Natural killer cell treated with Interleukin-12 subunit alpha and Interleukin-12 subunit beta and Interleukin-15 and Interleukin-18, amount 100 ng/mL, for 72 hours (primary cell): ENCODE data around the gene HDAC9. TPM values are rescaled to one million over a fixed set of nuclear protein-coding genes. Genes with fewer than 3 reads are reported as not detected.

Experiments used
- ATAC-seq, 2 donors: fragments of 150-1000 bp; cut with Tn5 transposase in 1 of 2; sonication (Bioruptor Pico), chemical (Tn5 transposase) in 1 of 2; 2 replicates each; pipeline ENCODE4 v1.10.0; 2021
- DNase-seq: peaks from one replicate; pipeline ENCODE4 v3.0.0; 2022; ENCODE audit warnings: low spot score
- H3K27ac Mint-ChIP-seq, 2 donors: 1 replicate in 1 of 2; 2 replicates in 1 of 2; pipeline ENCODE4 v1.8.0; 2022; ENCODE audit warnings: mixed read lengths in 2 of 2, mild to moderate bottlenecking in 1 of 2, moderate library complexity in 1 of 2
- H3K27me3 Mint-ChIP-seq, 2 donors: 1 replicate in 1 of 2; 2 replicates in 1 of 2; pipeline ENCODE4 v1.8.0; 2022; ENCODE audit warnings: mixed read lengths in 2 of 2
- H3K36me3 Mint-ChIP-seq: one replicate; pipeline ENCODE4 v1.8.0; 2022; ENCODE audit warnings: mixed read lengths
- H3K4me1 Mint-ChIP-seq, 2 donors: 1 replicate in 1 of 2; 2 replicates in 1 of 2; pipeline ENCODE4 v1.8.0; 2022; ENCODE audit warnings: low read depth in 2 of 2, mixed read lengths in 2 of 2, mild to moderate bottlenecking in 1 of 2
- H3K4me3 Mint-ChIP-seq: one replicate; pipeline ENCODE4 v1.8.0; 2022; ENCODE audit warnings: mixed read lengths
- H3K9me3 Mint-ChIP-seq: 2 replicates; pipeline ENCODE4 v1.8.0; 2022; ENCODE audit warnings: mixed read lengths
- total RNA-seq, 2 donors: library from RNA; stranded (reverse); gene quantifications; one replicate each; pipeline ENCODE4 v1.2.3, GENCODE V29; 2022

HDAC9 gene
- total RNA-seq, 2 donors from 2014 or later: 9.9 to 15.0 TPM

DNA sequence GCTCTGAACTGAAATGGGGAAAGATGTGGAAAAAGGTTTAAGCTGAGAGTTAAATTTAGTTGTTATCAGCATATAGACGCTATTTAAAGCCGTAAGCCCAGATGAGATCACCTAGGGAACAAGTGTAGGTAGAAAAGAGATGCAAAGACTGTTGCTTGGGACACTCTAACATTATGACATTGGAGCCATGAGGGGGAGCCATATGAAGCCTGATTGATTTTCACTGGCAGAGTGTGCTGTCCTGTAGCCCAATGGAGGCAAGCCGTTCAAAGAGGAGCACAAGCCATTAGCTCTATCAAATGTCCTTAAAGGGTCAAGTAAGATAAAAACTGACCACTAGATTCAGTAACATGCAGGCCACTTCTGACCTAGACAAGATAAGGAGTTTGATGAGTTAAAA lies 398.6 kb downstream of the HDAC9 start:
- Mint-ChIP-seq H3K4me1 (no peaks in the 10 kb centered on the region), H3K27me3 (no peaks in the 10 kb centered on the region), H3K4me3 (no peak overlapping the region), H3K27ac (no peak overlapping the region), H3K9me3 (peaks cover under 1% of the 10 kb centered on the region), H3K36me3 (no peaks in the 10 kb centered on the region)
- ATAC-seq (no peak), DNase-seq (no peak)

- Mint-ChIP-seq H3K9me3 (no peaks in the 10 kb centered on the region), H3K36me3 (no peaks in the 10 kb centered on the region), H3K27ac (no peak overlapping the region), H3K4me1 (no peaks in the 10 kb centered on the region), H3K27me3 (no peaks in the 10 kb centered on the region), H3K4me3 (no peak overlapping the region)
- ATAC-seq: no peak
- no peak for DNase-seq
These were observed 399.9 kb downstream of the HDAC9 start for GRCh38 chr7:18895456-18895855.

DNA sequence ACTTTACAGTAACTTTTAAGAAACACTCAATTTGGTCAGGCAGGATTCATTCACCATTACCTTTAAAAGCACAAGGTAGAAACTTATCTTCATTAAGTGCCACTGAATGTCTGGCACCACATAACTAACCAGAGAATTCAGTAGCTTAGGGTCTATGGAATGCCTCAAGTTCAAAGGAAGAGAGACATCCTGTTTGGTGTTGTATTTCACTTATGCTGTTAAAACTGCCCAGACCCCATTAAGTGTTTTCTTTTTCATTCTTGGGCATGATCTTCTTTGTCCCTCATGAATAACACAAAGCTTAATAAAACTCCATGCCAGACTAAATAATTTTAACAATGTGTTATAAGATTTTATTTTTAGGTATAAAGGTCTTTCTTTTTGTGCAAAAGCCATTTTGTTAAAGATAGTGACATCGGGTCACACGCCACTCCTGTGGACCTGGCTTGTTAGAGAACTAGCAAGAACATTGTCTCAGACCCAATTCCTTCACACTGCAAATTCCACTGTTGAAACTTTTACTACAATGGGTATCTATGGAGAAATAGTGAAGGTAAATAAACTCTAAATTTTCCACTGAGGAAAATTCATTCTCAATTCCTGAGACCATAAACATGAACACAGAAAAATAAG lies 400.9 kb downstream of the HDAC9 start:
- no peak overlapping the region for H3K4me3 Mint-ChIP-seq
- no peaks in the 10 kb centered on the region for H3K9me3 Mint-ChIP-seq
- ATAC-seq: no peak
- H3K27me3 Mint-ChIP-seq: no peaks in the 10 kb centered on the region
- no peak overlapping the region for H3K27ac Mint-ChIP-seq
- no peak for DNase-seq
- no peaks in the 10 kb centered on the region for H3K36me3 Mint-ChIP-seq
- no peaks in the 10 kb centered on the region for H3K4me1 Mint-ChIP-seq

- Mint-ChIP-seq H3K4me1 (no peaks in the 10 kb centered on the region), H3K27me3 (no peaks in the 10 kb centered on the region), H3K9me3 (peaks cover 3% of the 10 kb centered on the region), H3K27ac (no peak overlapping the region), H3K36me3 (no peaks in the 10 kb centered on the region), H3K4me3 (no peak overlapping the region)
- no peak for DNase-seq
- no peak for ATAC-seq
These were observed 404.7 kb downstream of the HDAC9 start for GRCh38 chr7:18900236-18900635.

GRCh38 chr7:18900803-18901202 lies 405.3 kb downstream of the HDAC9 start:
- ATAC-seq (no peak), DNase-seq (no peak)
- no peaks in the 10 kb centered on the region for H3K27me3 Mint-ChIP-seq
- H3K4me3 Mint-ChIP-seq: no peak overlapping the region
- H3K9me3 Mint-ChIP-seq: peaks cover 5% of the 10 kb centered on the region
- H3K36me3 Mint-ChIP-seq: no peaks in the 10 kb centered on the region
- no peak overlapping the region for H3K27ac Mint-ChIP-seq
- H3K4me1 Mint-ChIP-seq: no peaks in the 10 kb centered on the region

GRCh38 chr7:18901351-18901750 lies 405.8 kb downstream of the HDAC9 start:
- Mint-ChIP-seq H3K9me3 (peaks cover 8% of the 10 kb centered on the region), H3K36me3 (no peaks in the 10 kb centered on the region), H3K27ac (no peak overlapping the region), H3K4me1 (no peaks in the 10 kb centered on the region), H3K27me3 (no peaks in the 10 kb centered on the region), H3K4me3 (no peak overlapping the region)
- no peak for ATAC-seq
- DNase-seq: no peak

DNA sequence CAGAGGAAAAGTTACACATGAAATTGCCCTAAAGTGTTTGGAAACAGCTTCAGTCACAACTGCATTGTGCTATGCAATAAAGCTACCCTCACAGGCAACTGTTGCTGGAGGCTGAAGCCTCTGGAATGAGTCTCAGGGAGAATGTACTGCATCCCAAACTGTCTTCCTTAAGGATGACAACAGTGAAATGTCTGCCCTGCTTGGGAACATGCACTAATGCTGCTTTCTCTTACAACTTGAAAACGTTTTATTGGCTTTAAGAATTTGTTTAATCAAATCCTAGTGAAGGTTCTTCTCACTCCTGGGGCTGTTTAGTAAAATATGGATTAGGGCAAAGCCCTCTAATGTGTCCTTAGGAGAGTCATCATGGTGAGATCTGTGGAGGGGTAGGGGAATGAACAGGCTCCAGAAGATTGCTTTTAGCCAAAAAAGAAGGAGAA lies 406.5 kb downstream of the HDAC9 start:
- ATAC-seq: no peak
- Mint-ChIP-seq H3K4me3 (no peak overlapping the region), H3K27me3 (no peaks in the 10 kb centered on the region), H3K36me3 (no peaks in the 10 kb centered on the region), H3K4me1 (no peaks in the 10 kb centered on the region), H3K9me3 (peaks cover 8% of the 10 kb centered on the region), H3K27ac (no peak overlapping the region)
- DNase-seq: no peak

DNA sequence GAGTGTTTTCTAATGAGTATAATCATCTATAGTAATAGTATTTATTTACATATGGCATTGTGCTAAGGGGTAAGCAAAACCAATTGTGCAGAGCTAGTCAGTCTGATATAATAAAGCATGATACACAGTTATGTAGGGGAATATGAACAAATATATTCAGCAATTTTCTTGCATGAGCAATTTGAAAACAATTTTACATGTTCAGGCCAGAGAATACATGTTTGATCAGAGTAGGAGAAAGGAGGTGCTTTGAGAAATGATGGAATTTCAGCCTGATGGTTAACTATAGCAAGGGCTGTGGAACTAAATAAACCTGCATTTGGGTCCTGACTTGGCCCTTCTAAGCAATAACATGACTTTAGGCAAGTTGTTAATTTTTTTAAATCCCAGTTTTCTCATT lies 407.3 kb downstream of the HDAC9 start:
- H3K36me3 Mint-ChIP-seq: no peaks in the 10 kb centered on the region
- peaks cover 8% of the 10 kb centered on the region for H3K9me3 Mint-ChIP-seq
- H3K27ac Mint-ChIP-seq: no peak overlapping the region
- no peak overlapping the region for H3K4me3 Mint-ChIP-seq
- no peaks in the 10 kb centered on the region for H3K27me3 Mint-ChIP-seq
- no peaks in the 10 kb centered on the region for H3K4me1 Mint-ChIP-seq
- ATAC-seq: no peak
- no peak for DNase-seq

DNA sequence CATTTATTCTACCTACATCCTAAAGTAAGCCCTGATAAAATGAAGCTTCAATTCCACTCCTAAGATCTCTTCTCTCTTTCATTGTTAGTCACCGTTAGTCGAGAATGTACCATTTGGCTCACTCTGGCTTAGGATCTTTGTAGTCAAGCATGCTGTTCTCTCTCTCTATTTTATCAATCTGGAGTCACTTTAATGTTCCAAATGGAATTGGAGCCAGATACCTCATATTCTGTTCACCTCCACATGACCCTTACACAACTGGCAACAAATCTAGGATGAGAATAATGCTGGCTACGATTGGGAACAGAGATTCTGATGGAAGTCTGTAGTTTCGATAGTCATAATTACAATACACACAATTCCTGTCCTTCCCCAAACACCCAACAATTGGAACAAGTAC lies 408.1 kb downstream of the HDAC9 start:
- no peaks in the 10 kb centered on the region for H3K27me3 Mint-ChIP-seq
- no peak overlapping the region for H3K4me3 Mint-ChIP-seq
- H3K27ac Mint-ChIP-seq: no peak overlapping the region
- H3K9me3 Mint-ChIP-seq: peaks cover 10% of the 10 kb centered on the region
- ATAC-seq (no peak), DNase-seq (no peak)
- H3K4me1 Mint-ChIP-seq: no peaks in the 10 kb centered on the region
- H3K36me3 Mint-ChIP-seq: no peaks in the 10 kb centered on the region

- no peak for ATAC-seq
- Mint-ChIP-seq H3K27ac (no peak overlapping the region), H3K9me3 (peaks cover 17% of the 10 kb centered on the region), H3K4me3 (no peak overlapping the region), H3K4me1 (no peaks in the 10 kb centered on the region), H3K27me3 (no peaks in the 10 kb centered on the region), H3K36me3 (no peaks in the 10 kb centered on the region)
- no peak for DNase-seq
These were observed 409.9 kb downstream of the HDAC9 start for GRCh38 chr7:18905316-18905943.

DNA sequence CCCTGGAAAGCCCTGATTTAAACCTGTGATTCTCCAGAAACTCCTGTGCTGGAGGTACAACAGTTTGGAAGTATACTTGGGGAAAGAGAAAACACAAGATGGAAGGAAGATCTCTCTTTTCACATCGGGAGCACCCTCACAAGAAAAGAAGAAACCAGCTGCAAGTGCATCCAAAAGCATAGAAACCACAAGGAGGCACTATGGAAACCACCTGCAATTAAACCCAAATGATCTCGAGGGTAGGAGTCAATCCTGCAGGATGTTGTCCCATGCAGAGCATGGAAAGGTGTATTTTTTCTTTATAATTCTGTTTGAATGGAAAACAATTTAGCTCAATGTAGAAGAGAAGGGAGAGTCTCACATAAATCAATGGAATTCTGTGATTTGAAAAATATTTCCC lies 411.4 kb downstream of the HDAC9 start:
- no peaks in the 10 kb centered on the region for H3K27me3 Mint-ChIP-seq
- H3K27ac Mint-ChIP-seq: no peak overlapping the region
- no peaks in the 10 kb centered on the region for H3K4me1 Mint-ChIP-seq
- ATAC-seq: no peak
- peaks cover 21% of the 10 kb centered on the region for H3K9me3 Mint-ChIP-seq
- no peak for DNase-seq
- no peaks in the 10 kb centered on the region for H3K36me3 Mint-ChIP-seq
- H3K4me3 Mint-ChIP-seq: no peak overlapping the region

GRCh38 chr7:18913106-18913505 lies 417.6 kb downstream of the HDAC9 start:
- peaks cover 19% of the 10 kb centered on the region for H3K9me3 Mint-ChIP-seq
- H3K4me1 Mint-ChIP-seq: no peaks in the 10 kb centered on the region
- no peak for DNase-seq
- no peak overlapping the region for H3K4me3 Mint-ChIP-seq
- no peaks in the 10 kb centered on the region for H3K27me3 Mint-ChIP-seq
- no peak overlapping the region for H3K27ac Mint-ChIP-seq
- no peak for ATAC-seq
- H3K36me3 Mint-ChIP-seq: no peaks in the 10 kb centered on the region

DNA sequence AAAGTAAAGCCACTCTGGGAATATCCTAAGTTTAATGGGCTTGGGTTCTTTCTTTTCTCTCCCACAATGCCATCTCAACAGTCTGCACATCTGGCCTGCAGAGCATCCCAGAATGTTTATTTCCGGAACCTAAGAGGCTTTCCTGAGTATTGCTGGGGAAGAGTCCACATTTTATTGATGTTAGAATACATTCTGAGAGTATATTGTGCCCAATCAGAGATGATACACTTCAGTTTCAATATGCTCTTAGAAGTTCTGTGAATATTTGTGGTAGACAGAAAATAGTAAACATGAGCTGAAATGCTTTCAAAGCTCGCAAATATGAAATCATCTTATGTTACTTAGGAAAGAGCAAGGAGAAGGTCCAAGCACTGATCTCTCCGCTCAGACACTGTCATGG lies 421.3 kb downstream of the HDAC9 start:
- Mint-ChIP-seq H3K9me3 (peaks cover 10% of the 10 kb centered on the region), H3K27ac (no peak overlapping the region), H3K4me3 (no peak overlapping the region), H3K27me3 (no peaks in the 10 kb centered on the region), H3K4me1 (no peaks in the 10 kb centered on the region), H3K36me3 (peaks cover 5% of the 10 kb centered on the region)
- no peak for DNase-seq
- no peak for ATAC-seq

- no peak for ATAC-seq
- no peaks in the 10 kb centered on the region for H3K36me3 Mint-ChIP-seq
- H3K27me3 Mint-ChIP-seq: no peaks in the 10 kb centered on the region
- no peak overlapping the region for H3K27ac Mint-ChIP-seq
- DNase-seq: no peak
- no peak overlapping the region for H3K4me3 Mint-ChIP-seq
- peaks cover 4% of the 10 kb centered on the region for H3K9me3 Mint-ChIP-seq
- H3K4me1 Mint-ChIP-seq: no peaks in the 10 kb centered on the region
These were observed 431.6 kb downstream of the HDAC9 start for GRCh38 chr7:18927134-18927533.

- no peak for DNase-seq
- no peaks in the 10 kb centered on the region for H3K4me1 Mint-ChIP-seq
- H3K4me3 Mint-ChIP-seq: no peak overlapping the region
- peaks cover 9% of the 10 kb centered on the region for H3K9me3 Mint-ChIP-seq
- no peak overlapping the region for H3K27ac Mint-ChIP-seq
- H3K27me3 Mint-ChIP-seq: no peaks in the 10 kb centered on the region
- no peaks in the 10 kb centered on the region for H3K36me3 Mint-ChIP-seq
- no peak for ATAC-seq
These were observed 440.7 kb downstream of the HDAC9 start for GRCh38 chr7:18936265-18936664.
